ENCODE measurements around the gene CAV2. TPM values are rescaled to one million over a fixed set of nuclear protein-coding genes. Genes with fewer than 3 reads are reported as not detected.
A peak's percentile ranks its signal among the peaks of the same experiment; 100 is the strongest.

The CAV2 gene
- total and polyA plus RNA-seq, 5 donors from 2014 or later = not detected

DNA sequence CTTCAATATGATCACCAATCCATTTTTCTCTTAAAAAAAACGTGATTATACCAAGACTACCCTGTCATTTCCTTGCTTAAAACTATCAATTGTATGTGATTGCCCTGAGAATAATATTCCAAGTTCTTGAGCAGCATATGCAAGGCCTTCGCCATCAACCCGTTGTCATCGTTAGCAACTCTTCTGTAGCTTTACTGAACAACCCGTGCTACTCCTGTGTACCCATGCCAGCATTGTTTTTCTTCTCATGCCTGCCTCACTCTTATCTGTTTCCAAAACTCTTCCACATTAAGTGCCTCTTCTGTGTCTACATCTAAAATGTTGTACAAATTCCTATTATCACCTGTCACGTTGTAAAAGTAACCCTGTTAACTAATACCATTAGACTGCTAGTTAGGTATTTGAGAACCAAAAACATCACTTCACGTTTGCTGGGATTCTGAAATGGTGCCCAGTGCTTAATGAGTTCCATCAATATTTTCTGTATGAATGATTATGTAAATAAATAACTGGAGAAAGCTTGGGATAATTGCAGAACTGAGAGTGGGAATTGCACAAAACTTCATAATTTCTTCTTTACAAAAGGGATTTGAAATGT, 10.5 kb downstream of the CAV2 start:
- Histone ChIP-seq H3K27ac (ENCODE audit: insufficient read depth, low read length, poor library complexity, severe bottlenecking) (no peak overlapping the region), H3K4me1 (ENCODE audit: control insufficient read depth, insufficient read depth, low read length, poor library complexity, severe bottlenecking) (peaks cover 6% of the 10 kb centered on the region), H3K9me3 (ENCODE audit: control insufficient read depth in 2 of 2, low read length in 2 of 2) (no peaks in the 10 kb centered on the region), H3K27me3 (ENCODE audit: control insufficient read depth, insufficient read depth, low read length) (peaks cover 1% of the 10 kb centered on the region), H3K36me3 (ENCODE audit: control insufficient read depth, insufficient read depth, low read length) (no peaks in the 10 kb centered on the region), H3K4me3 (ENCODE audit: low read depth, low read length) (no peak overlapping the region)
- H3K4me1 Mint-ChIP-seq = peaks cover 0 to 14% (median 7%) of the 10 kb centered on the region in 4 donors
- H3K9me3 Mint-ChIP-seq = peaks cover 0 to 2% (median 0%) of the 10 kb centered on the region in 7 donors
- ATAC-seq (ENCODE audit: low read depth in 2 of 2) (no peak), DNase-seq (no peak)
- H3K4me3 Mint-ChIP-seq = no peak overlapping the region
- H3K36me3 Mint-ChIP-seq = no peaks in the 10 kb centered on the region
- no peak overlapping the region for H3K27ac Mint-ChIP-seq
- H3K27me3 Mint-ChIP-seq = peaks cover 24% of the 10 kb centered on the region

DNA sequence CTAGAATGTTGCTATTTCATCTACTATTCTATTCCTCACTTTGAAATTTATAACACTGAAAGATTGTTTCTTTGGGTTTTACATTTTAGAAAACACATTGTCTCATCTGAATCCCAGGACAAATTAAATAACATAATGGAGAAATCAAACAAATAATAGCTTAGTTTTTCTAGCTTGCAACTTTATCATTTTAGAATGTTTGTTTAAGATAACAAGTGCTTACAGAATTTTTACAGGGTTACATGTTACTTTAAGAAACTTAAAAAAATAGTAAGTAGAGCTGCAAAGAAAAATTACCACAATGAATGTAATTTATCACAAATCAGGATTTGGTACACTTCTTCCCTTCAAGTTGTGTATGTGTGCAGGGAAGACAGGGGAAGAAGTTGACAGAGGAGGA, 11.3 kb downstream of the CAV2 start:
- no peak overlapping the region for H3K27ac Mint-ChIP-seq
- H3K36me3 Mint-ChIP-seq = no peaks in the 10 kb centered on the region
- H3K4me1 Mint-ChIP-seq = peaks cover 0 to 14% (median 7%) of the 10 kb centered on the region in 4 donors
- DNase-seq (no peak), ATAC-seq (ENCODE audit: low read depth in 2 of 2) (no peak)
- Histone ChIP-seq H3K27ac (ENCODE audit: insufficient read depth, low read length, poor library complexity, severe bottlenecking) (no peak overlapping the region), H3K9me3 (ENCODE audit: control insufficient read depth in 2 of 2, low read length in 2 of 2) (no peaks in the 10 kb centered on the region), H3K4me3 (ENCODE audit: low read depth, low read length) (no peak overlapping the region), H3K27me3 (ENCODE audit: control insufficient read depth, insufficient read depth, low read length) (peaks cover 4% of the 10 kb centered on the region), H3K36me3 (ENCODE audit: control insufficient read depth, insufficient read depth, low read length) (no peaks in the 10 kb centered on the region), H3K4me1 (ENCODE audit: control insufficient read depth, insufficient read depth, low read length, poor library complexity, severe bottlenecking) (peaks cover 6% of the 10 kb centered on the region)
- peak overlapping the region in 1 of 4 donors; percentile 47 for H3K4me3 Mint-ChIP-seq
- peaks cover 0 to 1% (median 0%) of the 10 kb centered on the region in 7 donors for H3K9me3 Mint-ChIP-seq
- H3K27me3 Mint-ChIP-seq = peaks cover 27% of the 10 kb centered on the region

DNA sequence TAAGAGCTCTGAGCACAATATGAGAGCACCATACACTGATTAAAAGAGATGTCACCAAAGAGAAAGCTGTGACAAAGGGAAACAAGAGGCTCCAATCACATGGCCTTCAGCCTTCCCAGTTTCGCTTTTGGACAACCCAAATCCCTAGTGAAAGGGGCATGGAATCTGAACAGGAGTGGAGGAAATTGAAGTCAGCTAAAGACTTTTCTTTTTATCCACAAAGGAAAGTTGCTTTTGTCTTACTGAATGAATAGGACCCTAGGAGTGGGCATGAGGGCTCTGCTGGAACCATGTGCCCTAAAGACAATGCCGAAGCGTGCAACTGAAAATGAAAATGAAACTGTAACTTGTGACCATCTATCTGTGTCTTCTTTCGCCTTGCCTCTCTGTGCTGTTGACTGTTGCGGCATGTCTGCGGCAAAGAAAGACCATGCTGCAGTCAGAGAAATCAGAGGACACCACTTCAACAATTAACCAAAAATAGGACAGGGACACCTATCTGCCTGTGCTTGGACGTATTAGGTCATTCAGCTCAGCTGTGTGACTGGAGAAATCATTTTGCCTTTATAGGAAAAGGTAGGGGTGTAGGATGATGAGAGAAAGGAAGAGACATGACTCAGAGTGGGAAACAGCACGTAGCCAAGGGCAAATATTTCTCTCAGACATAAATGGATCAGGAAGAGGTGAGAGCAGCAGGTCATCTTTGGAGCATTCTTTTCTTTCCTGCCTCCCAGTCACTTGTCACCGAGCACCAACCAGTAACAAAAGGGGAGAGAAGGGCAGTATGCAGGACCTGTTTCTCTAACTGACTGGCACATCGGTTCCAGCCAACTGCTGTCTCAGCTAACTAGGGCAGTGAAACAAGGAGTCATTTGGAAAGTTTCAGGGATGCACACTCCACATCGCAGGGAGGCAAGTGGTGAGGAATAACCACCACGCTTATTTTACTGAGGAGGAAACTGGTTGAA, 12.3 kb downstream of the CAV2 start:
- peak; percentile 65 to 72 for ATAC-seq (ENCODE audit: low read depth in 2 of 2)
- Mint-ChIP-seq H3K27me3 (peaks cover 26% of the 10 kb centered on the region), H3K36me3 (no peaks in the 10 kb centered on the region), H3K9me3 (peaks cover 0 to 1% (median 0%) of the 10 kb centered on the region in 7 donors), H3K4me1 (peaks cover 0 to 14% (median 7%) of the 10 kb centered on the region in 4 donors), H3K4me3 (peak overlapping the region; percentile 71 to 87 (median 76)), H3K27ac (peak overlapping the region; percentile 7 to 83 (median 17))
- DNase-seq = peak in 1 of 3 donors; percentile 52
- H3K9me3 ChIP-seq (ENCODE audit: control insufficient read depth in 2 of 2, low read length in 2 of 2) = no peaks in the 10 kb centered on the region
- H3K4me3 ChIP-seq (ENCODE audit: low read depth, low read length) = peak overlapping the region; percentile 77
- no peak overlapping the region for H3K27ac ChIP-seq (ENCODE audit: insufficient read depth, low read length, poor library complexity, severe bottlenecking)
- no peaks in the 10 kb centered on the region for H3K36me3 ChIP-seq (ENCODE audit: control insufficient read depth, insufficient read depth, low read length)
- H3K27me3 ChIP-seq (ENCODE audit: control insufficient read depth, insufficient read depth, low read length) = peaks cover 4% of the 10 kb centered on the region
- H3K4me1 ChIP-seq (ENCODE audit: control insufficient read depth, insufficient read depth, low read length, poor library complexity, severe bottlenecking) = peaks cover 6% of the 10 kb centered on the region

DNA sequence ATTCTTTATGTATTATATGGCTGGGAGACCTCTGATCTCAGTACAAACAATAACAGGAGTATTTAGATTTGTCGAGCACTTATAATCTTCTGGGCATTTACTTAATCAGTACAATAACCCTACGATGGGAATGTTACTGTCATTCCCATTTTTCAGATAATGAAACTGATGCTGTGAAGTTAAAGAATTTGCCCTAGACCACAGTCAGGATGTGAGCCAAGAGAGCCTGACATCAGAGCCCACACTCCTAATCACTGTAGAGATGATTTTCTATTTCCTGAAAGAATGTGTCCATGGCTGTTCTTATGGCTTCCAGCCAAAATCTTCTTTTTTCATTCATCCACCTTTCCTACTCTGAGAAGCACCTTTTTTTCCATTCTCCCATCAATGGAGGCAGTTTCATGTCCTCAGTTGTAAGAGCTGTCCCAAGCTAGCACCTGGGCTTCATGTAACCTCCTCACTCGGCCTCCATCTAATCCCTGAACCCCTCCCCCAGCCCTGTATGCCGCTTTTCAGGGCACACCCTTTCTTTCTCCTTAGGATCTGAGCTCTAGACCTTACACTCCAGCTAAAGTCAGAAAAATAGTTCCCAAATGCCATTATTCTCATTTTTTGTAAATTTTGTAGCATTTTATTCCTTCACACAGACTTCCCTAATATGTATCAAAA, 13.1 kb downstream of the CAV2 start:
- H3K4me3 Mint-ChIP-seq = peak overlapping the region in 1 of 4 donors; percentile 20
- no peaks in the 10 kb centered on the region for H3K36me3 Mint-ChIP-seq
- no peak overlapping the region for H3K27ac Mint-ChIP-seq
- H3K9me3 Mint-ChIP-seq = peaks cover 0 to 1% (median 0%) of the 10 kb centered on the region in 7 donors
- peaks cover 6% of the 10 kb centered on the region for H3K4me1 ChIP-seq (ENCODE audit: control insufficient read depth, insufficient read depth, low read length, poor library complexity, severe bottlenecking)
- no peaks in the 10 kb centered on the region for H3K36me3 ChIP-seq (ENCODE audit: control insufficient read depth, insufficient read depth, low read length)
- DNase-seq = no peak
- H3K27me3 Mint-ChIP-seq = peaks cover 26% of the 10 kb centered on the region
- peaks cover 4% of the 10 kb centered on the region for H3K27me3 ChIP-seq (ENCODE audit: control insufficient read depth, insufficient read depth, low read length)
- no peak for ATAC-seq (ENCODE audit: low read depth in 2 of 2)
- H3K9me3 ChIP-seq (ENCODE audit: control insufficient read depth in 2 of 2, low read length in 2 of 2) = no peaks in the 10 kb centered on the region
- peak overlapping the region; percentile 77 for H3K4me3 ChIP-seq (ENCODE audit: low read depth, low read length)
- peaks cover 0 to 14% (median 7%) of the 10 kb centered on the region in 4 donors for H3K4me1 Mint-ChIP-seq
- H3K27ac ChIP-seq (ENCODE audit: insufficient read depth, low read length, poor library complexity, severe bottlenecking) = no peak overlapping the region

DNA sequence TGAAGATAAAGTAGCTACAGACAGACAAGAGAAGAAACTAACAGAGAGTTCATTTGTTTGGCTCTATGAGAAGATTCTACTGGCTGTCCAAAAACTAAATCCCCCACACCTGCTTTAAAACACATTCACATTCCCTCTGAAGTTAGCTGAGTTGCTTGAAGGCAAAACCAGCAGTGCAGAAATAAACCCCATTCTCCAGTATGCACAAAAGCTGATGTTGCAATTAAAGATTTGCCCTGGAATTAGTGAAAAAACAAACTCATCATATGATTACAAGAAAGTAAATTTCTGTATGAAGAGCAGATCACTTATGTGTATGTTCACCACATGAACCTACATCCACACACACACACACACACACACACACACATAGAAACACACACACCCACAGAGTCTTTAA, 16.0 kb downstream of the CAV2 start:
- H3K4me1 Mint-ChIP-seq = peaks cover 0 to 14% (median 7%) of the 10 kb centered on the region in 4 donors
- H3K27ac ChIP-seq (ENCODE audit: insufficient read depth, low read length, poor library complexity, severe bottlenecking) = no peak overlapping the region
- peaks cover 15% of the 10 kb centered on the region for H3K27me3 ChIP-seq (ENCODE audit: control insufficient read depth, insufficient read depth, low read length)
- H3K4me3 Mint-ChIP-seq = no peak overlapping the region
- no peaks in the 10 kb centered on the region for H3K36me3 ChIP-seq (ENCODE audit: control insufficient read depth, insufficient read depth, low read length)
- no peaks in the 10 kb centered on the region for H3K36me3 Mint-ChIP-seq
- H3K9me3 Mint-ChIP-seq = peaks cover 0 to 1% (median 0%) of the 10 kb centered on the region in 7 donors
- DNase-seq (no peak), ATAC-seq (ENCODE audit: low read depth in 2 of 2) (no peak)
- peaks cover 6% of the 10 kb centered on the region for H3K4me1 ChIP-seq (ENCODE audit: control insufficient read depth, insufficient read depth, low read length, poor library complexity, severe bottlenecking)
- H3K27me3 Mint-ChIP-seq = peaks cover 32% of the 10 kb centered on the region
- H3K4me3 ChIP-seq (ENCODE audit: low read depth, low read length) = no peak overlapping the region
- H3K9me3 ChIP-seq (ENCODE audit: control insufficient read depth in 2 of 2, low read length in 2 of 2) = no peaks in the 10 kb centered on the region
- no peak overlapping the region for H3K27ac Mint-ChIP-seq

DNA sequence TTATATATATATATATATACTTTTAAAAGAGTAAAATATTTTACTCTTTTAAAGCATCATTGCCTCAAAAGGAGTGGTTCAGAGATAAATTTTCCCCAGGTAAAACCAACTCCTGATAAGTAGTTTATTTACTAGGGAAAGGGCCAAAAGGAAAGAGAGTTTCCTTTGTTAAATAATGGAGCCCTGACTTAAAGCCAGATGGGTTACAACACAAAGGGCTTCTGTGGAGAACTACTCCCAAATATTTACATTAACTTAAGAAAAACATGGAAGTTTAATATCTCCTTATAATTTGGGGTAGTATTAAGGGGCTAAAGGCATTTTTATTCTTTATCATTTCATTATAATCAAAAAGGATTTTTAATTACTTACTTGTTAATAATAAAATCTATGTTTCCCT, 16.8 kb downstream of the CAV2 start:
- no peak overlapping the region for H3K4me3 Mint-ChIP-seq

DNA sequence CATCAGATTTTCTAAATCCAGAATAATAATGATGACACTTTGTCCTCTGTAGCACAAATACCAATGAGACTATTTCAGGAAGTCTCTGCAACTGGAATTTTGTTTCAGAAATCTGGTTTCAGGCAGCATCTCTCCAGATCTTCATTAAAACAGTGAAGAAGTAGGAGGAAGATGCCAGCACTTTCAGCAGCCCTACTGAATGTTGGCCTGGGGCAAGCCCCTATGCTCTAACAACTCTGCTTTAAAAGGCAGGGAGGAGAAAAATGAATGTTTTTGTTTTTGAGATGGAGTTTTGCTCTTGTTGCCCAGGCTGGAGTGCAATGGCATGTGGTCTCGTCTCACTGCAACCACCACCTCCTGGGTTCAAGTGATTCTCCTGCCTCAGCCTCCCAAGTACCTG, 18.1 kb downstream of the CAV2 start:
- no peaks in the 10 kb centered on the region for H3K36me3 Mint-ChIP-seq
- Histone ChIP-seq H3K27ac (ENCODE audit: insufficient read depth, low read length, poor library complexity, severe bottlenecking) (no peak overlapping the region), H3K4me1 (ENCODE audit: control insufficient read depth, insufficient read depth, low read length, poor library complexity, severe bottlenecking) (no peaks in the 10 kb centered on the region), H3K9me3 (ENCODE audit: control insufficient read depth in 2 of 2, low read length in 2 of 2) (no peaks in the 10 kb centered on the region), H3K36me3 (ENCODE audit: control insufficient read depth, insufficient read depth, low read length) (no peaks in the 10 kb centered on the region), H3K27me3 (ENCODE audit: control insufficient read depth, insufficient read depth, low read length) (peaks cover 25% of the 10 kb centered on the region), H3K4me3 (ENCODE audit: low read depth, low read length) (no peak overlapping the region)
- DNase-seq = no peak
- H3K4me1 Mint-ChIP-seq = peaks cover 0 to 2% (median 0%) of the 10 kb centered on the region in 4 donors
- ATAC-seq (ENCODE audit: low read depth in 2 of 2) = no peak
- no peak overlapping the region for H3K27ac Mint-ChIP-seq
- peaks cover 0 to 1% (median 0%) of the 10 kb centered on the region in 7 donors for H3K9me3 Mint-ChIP-seq
- no peak overlapping the region for H3K4me3 Mint-ChIP-seq
- H3K27me3 Mint-ChIP-seq = peaks cover 47% of the 10 kb centered on the region

More for the DNA sequence above, 16.8 kb downstream of the CAV2 start:
- H3K27ac ChIP-seq (ENCODE audit: insufficient read depth, low read length, poor library complexity, severe bottlenecking) = no peak overlapping the region
- no peak for ATAC-seq (ENCODE audit: low read depth in 2 of 2)
- peaks cover 0 to 12% (median 6%) of the 10 kb centered on the region in 4 donors for H3K4me1 Mint-ChIP-seq
- no peak overlapping the region for H3K27ac Mint-ChIP-seq
- no peak for DNase-seq
- no peaks in the 10 kb centered on the region for H3K9me3 ChIP-seq (ENCODE audit: control insufficient read depth in 2 of 2, low read length in 2 of 2)
- H3K27me3 Mint-ChIP-seq = peaks cover 34% of the 10 kb centered on the region
- H3K9me3 Mint-ChIP-seq = peaks cover 0 to 1% (median 0%) of the 10 kb centered on the region in 7 donors
- H3K27me3 ChIP-seq (ENCODE audit: control insufficient read depth, insufficient read depth, low read length) = peaks cover 15% of the 10 kb centered on the region
- H3K4me1 ChIP-seq (ENCODE audit: control insufficient read depth, insufficient read depth, low read length, poor library complexity, severe bottlenecking) = peaks cover 6% of the 10 kb centered on the region
- H3K4me3 ChIP-seq (ENCODE audit: low read depth, low read length) = no peak overlapping the region
- no peaks in the 10 kb centered on the region for H3K36me3 Mint-ChIP-seq
- no peaks in the 10 kb centered on the region for H3K36me3 ChIP-seq (ENCODE audit: control insufficient read depth, insufficient read depth, low read length)

Measured in CD4-positive, CD25-positive, alpha-beta regulatory T cell (primary cell).